Gastroesophageal sphincter (tissue), 3 donors: Measurements from ENCODE around the gene VSTM5.

Experiments used
- EP300 ChIP-seq: sonication (generic); formaldehyde crosslinking; IDR thresholded peaks from one replicate; pipeline ENCODE4 v1.6.1; 2017; ENCODE audit warnings: antibody characterized with exemption, mild to moderate bottlenecking
- POLR2A ChIP-seq, 2 donors: fragments of 450-650 bp; IDR thresholded peaks; one replicate each; pipeline ENCODE4 v1.6.1; 2017; ENCODE audit warnings: antibody characterized with exemption in 2 of 2, mild to moderate bottlenecking in 2 of 2, moderate library complexity in 1 of 2
- POLR2AphosphoS5 ChIP-seq: sonication (generic); formaldehyde crosslinking; IDR thresholded peaks from one replicate; pipeline ENCODE4 v1.6.1; 2017; ENCODE audit warnings: antibody characterized with exemption
- TF ChIP-seq, protein P1 (sequence below), 4 experiments: fragments of 200-600 bp in 2 of 4; fragments of 450-650 bp in 2 of 4; sonication (generic) in 1 of 4; IDR thresholded peaks; one replicate each; pipeline ENCODE4 v1.5.1; 2017 to 2019; ENCODE audit warnings: antibody characterized with exemption in 4 of 4, mild to moderate bottlenecking in 2 of 4, moderate library complexity in 2 of 4

DNA sequence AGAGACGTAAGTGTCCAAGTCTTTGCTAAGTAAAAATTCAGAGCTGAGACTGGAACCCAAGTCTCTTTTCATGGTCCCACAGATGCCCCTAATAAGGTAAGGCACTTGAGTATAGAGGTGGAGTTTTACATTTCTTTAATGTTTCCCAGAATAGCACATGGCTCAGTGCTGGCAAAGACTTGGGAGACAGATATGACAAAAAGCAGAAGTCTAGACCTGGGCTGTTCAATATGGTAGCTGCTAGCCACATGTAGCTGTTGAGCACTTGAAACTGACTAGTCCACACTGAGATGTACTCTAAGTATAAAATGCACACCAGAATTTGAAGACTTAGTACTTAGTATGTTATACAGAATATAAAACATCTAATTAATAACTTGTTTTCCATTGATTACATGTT is 17.6 kb downstream of the VSTM5 start:
- TF ChIP-seq POLR2A (IDR thresholded peaks at IDR 0.05): no peak
- no peak for TF ChIP-seq POLR2AphosphoS5
- TF ChIP-seq, protein P1, sequence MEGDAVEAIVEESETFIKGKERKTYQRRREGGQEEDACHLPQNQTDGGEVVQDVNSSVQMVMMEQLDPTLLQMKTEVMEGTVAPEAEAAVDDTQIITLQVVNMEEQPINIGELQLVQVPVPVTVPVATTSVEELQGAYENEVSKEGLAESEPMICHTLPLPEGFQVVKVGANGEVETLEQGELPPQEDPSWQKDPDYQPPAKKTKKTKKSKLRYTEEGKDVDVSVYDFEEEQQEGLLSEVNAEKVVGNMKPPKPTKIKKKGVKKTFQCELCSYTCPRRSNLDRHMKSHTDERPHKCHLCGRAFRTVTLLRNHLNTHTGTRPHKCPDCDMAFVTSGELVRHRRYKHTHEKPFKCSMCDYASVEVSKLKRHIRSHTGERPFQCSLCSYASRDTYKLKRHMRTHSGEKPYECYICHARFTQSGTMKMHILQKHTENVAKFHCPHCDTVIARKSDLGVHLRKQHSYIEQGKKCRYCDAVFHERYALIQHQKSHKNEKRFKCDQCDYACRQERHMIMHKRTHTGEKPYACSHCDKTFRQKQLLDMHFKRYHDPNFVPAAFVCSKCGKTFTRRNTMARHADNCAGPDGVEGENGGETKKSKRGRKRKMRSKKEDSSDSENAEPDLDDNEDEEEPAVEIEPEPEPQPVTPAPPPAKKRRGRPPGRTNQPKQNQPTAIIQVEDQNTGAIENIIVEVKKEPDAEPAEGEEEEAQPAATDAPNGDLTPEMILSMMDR (IDR thresholded peaks at IDR 0.05): no peak
- no peak for TF ChIP-seq EP300
